HL-60 (cell line): ENCODE results near the gene AMPD1.

Source experiments
- DNase-seq, 2 experiments: peaks; one replicate each; pipeline ENCODE4 v3.0.0-alpha.2; 2010 to 2020; ENCODE audit warnings: low read depth in 1 of 2, low spot score in 1 of 2
- H3K27ac ChIP-seq: fragments of 250-450 bp; sonication (Bioruptor Pico); replicated peaks from 2 replicates; pipeline ENCODE4 v1.5.1; 2020; ENCODE audit warnings: mild to moderate bottlenecking, moderate library complexity
- H3K27me3 ChIP-seq: fragments of 250-450 bp; sonication (Bioruptor Pico); 2 replicates; pipeline ENCODE4 v1.5.1; 2021; ENCODE audit warnings: mild to moderate bottlenecking, moderate library complexity; ENCODE audit not compliant: insufficient read depth, poor library complexity, severe bottlenecking
- H3K4me3 ChIP-seq: replicated peaks from 2 replicates; pipeline ENCODE4 v1.5.1; 2011; ENCODE audit warnings: mild to moderate bottlenecking, control low read depth, low read length; ENCODE audit not compliant: insufficient read depth
- CTCF ChIP-seq: IDR thresholded peaks from one replicate; pipeline ENCODE4 v1.5.1; 2011; ENCODE audit warnings: low read length, control low read depth, inconsistent platforms; ENCODE audit not compliant: insufficient read depth
- GABPA ChIP-seq: IDR thresholded peaks from 2 replicates; pipeline ENCODE4 v1.6.1; 2012; ENCODE audit warnings: low read depth
- POLR2AphosphoS5 ChIP-seq: IDR thresholded peaks from 2 replicates; pipeline ENCODE4 v1.6.1; 2012; ENCODE audit warnings: low read depth
- SPI1 ChIP-seq: IDR thresholded peaks from 2 replicates; pipeline ENCODE4 v1.6.1; 2012; ENCODE audit warnings: low read depth, mild to moderate bottlenecking, borderline replicate concordance
- long read RNA-seq: library from polyadenylated mRNA; unstranded; transcript quantifications from one replicate; pipeline ENCODE4 v2.0.0, GENCODE V29; 2020
- TF ChIP-seq, protein P1 (sequence below): IDR thresholded peaks from 2 replicates; pipeline ENCODE4 v1.6.1; 2012; ENCODE audit warnings: low read depth; ENCODE audit not compliant: insufficient replicate concordance

Gene AMPD1
- long read RNA-seq: 0 reads

DNA sequence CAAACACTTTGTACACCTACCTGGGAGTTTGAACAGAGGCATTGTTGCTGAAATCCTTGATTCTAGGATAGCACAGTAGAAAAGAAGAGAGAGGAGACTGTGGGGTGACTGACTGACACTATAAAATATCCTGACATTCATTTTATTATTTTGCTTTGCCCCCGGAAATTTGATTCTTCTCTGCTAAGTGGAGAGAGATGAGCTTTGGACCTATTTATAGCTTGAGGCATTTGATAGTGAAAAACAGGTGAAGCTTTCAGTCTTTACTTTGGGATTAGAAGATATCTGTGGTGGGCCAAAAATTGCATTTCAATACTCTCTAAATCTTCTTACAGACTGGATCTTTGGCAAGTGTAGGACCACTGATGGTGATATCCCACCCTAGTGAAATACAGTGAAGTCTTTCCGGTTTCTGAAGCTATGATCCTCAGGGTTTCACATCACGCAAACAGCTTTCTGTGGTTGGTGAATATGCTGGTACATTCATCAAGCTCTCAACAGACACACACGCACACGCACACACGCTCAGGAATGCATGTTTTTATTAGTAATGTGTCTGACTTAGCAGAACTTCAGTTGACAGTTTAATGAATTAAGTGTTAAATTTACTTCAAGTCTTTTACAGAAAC, at the start of gene AMPD1:
AMPD1 (minus strand) TSS at position 117 of the 629 bp plus-strand sequence; CDS start at position 42, 75 bp downstream.
- H3K4me3 ChIP-seq: no peak within 1 kb of the TSS
- no peak within 1 kb of the TSS for H3K27ac ChIP-seq
- H3K27me3 ChIP-seq: no peaks in the 10 kb centered on the region
- no peak for TF ChIP-seq CTCF
- no peak for TF ChIP-seq POLR2AphosphoS5
- TF ChIP-seq, protein P1, sequence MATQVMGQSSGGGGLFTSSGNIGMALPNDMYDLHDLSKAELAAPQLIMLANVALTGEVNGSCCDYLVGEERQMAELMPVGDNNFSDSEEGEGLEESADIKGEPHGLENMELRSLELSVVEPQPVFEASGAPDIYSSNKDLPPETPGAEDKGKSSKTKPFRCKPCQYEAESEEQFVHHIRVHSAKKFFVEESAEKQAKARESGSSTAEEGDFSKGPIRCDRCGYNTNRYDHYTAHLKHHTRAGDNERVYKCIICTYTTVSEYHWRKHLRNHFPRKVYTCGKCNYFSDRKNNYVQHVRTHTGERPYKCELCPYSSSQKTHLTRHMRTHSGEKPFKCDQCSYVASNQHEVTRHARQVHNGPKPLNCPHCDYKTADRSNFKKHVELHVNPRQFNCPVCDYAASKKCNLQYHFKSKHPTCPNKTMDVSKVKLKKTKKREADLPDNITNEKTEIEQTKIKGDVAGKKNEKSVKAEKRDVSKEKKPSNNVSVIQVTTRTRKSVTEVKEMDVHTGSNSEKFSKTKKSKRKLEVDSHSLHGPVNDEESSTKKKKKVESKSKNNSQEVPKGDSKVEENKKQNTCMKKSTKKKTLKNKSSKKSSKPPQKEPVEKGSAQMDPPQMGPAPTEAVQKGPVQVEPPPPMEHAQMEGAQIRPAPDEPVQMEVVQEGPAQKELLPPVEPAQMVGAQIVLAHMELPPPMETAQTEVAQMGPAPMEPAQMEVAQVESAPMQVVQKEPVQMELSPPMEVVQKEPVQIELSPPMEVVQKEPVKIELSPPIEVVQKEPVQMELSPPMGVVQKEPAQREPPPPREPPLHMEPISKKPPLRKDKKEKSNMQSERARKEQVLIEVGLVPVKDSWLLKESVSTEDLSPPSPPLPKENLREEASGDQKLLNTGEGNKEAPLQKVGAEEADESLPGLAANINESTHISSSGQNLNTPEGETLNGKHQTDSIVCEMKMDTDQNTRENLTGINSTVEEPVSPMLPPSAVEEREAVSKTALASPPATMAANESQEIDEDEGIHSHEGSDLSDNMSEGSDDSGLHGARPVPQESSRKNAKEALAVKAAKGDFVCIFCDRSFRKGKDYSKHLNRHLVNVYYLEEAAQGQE: no peak
- TF ChIP-seq GABPA: no peak
- no peak for DNase-seq

DNA sequence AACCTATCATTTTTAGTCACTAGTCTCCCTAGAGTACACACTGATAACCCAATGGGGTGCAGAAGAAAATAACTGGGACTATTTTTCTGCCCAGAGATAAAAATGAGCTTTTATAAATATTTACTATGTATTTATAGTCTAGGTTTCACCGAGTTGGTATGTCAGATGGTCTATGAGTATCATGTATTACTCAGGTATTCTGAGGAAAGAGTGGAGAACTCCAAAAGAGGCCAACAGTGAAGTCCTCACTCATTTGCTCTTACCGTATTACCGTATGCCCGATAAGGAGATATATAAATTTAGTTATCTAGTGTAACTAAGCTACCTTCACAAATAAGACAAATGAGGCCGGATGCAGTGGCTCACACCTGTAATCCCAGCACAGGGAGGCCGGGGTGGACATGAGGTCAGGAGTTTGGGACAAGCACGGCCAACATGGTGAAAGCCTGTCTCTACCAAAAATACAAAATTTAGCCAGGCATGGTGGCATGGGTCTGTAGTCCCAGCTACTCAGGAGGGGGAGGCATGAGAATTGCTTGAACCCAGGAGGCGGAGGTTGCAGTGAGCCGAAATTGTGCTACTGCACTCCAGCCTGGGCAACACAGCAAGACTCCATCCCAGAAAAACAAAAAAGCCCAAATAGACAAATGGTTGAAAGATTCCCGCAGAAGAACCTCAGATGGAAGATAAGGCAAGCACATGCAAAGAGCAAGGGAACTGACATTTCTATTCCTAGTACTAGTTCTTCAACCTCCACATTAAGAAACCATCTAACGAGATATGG, 46.8 kb upstream of the AMPD1 start:
- Histone ChIP-seq H3K27me3 (no peaks in the 10 kb centered on the region), H3K4me3 (no peak overlapping the region), H3K27ac (no peak overlapping the region)
- TF ChIP-seq, protein P1: no peak
- no peak for TF ChIP-seq CTCF
- no peak for TF ChIP-seq POLR2AphosphoS5
- no peak for TF ChIP-seq SPI1
- no peak for TF ChIP-seq GABPA
- DNase-seq: no peak

DNA sequence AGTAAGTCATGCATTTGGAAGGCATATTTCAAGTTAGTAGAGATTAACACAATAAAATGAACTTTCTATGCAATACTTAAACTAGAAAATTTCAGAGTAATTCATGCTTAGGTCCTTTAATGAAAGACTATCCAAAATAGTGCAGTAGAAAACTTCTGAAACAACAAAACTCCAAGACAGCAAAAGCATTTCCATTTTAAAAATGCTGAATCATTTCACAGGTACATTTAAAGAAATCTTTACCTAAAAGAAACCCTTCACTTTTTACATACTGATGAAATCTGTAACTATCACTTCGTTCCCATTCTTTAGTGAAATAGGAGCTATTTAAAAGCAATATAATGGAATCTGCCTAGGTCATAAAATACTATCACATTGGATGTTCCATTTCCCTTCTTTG, 45.0 kb upstream of the AMPD1 start:
- Histone ChIP-seq H3K27me3 (no peaks in the 10 kb centered on the region), H3K27ac (no peak overlapping the region), H3K4me3 (no peak overlapping the region)
- DNase-seq: no peak
- TF ChIP-seq, protein P1: no peak
- no peak for TF ChIP-seq GABPA
- no peak for TF ChIP-seq POLR2AphosphoS5
- TF ChIP-seq CTCF: no peak
